HEK293T (cell line): ENCODE measurements around the gene MYO16.

Source experiments
- BHLHE40 ChIP-seq: fragments of 450-650 bp; IDR thresholded peaks from 2 replicates; pipeline ENCODE4 v1.6.1; 2016; ENCODE audit warnings: mild to moderate bottlenecking, moderate library complexity, borderline replicate concordance
- CTBP1 ChIP-seq: fragments of 450-650 bp; IDR thresholded peaks from 2 replicates; pipeline ENCODE4 v1.6.1; 2016; ENCODE audit warnings: borderline replicate concordance
- ELF4 ChIP-seq: fragments of 450-650 bp; IDR thresholded peaks from 2 replicates; pipeline ENCODE4 v1.6.1; 2017; ENCODE audit warnings: antibody characterized with exemption
- L3MBTL2 ChIP-seq: fragments of 450-650 bp; conservative IDR thresholded peaks from 2 replicates; pipeline ENCODE4 v1.6.1; 2016; ENCODE audit warnings: mild to moderate bottlenecking
- SP1 ChIP-seq: fragments of 450-650 bp; IDR thresholded peaks from 2 replicates; pipeline ENCODE4 v1.6.1; 2017
- TARDBP ChIP-seq: fragments of 450-650 bp; IDR thresholded peaks from 2 replicates; pipeline ENCODE4 v1.6.1; 2016
- ZNF384 ChIP-seq: fragments of 450-650 bp; IDR thresholded peaks from 2 replicates; pipeline ENCODE4 v1.6.1; 2016

- TF ChIP-seq ZNF384: no peak
- TF ChIP-seq TARDBP: no peak
- TF ChIP-seq BHLHE40: no peak
- no peak for TF ChIP-seq SP1
- no peak for TF ChIP-seq CTBP1
- no peak for TF ChIP-seq ELF4
- no peak for TF ChIP-seq L3MBTL2
Observed at GRCh38 chr13:109012115-109012514, 382.7 kb downstream of the MYO16 start.
